NCI-H146 treated with DMSO at 0.1 percent for 48 hours (cell line): ENCODE data around the gene PGM3.

Experiments
- DNase-seq: peaks from one replicate; lab custom pipeline; 2025; ENCODE audit not compliant: unreplicated experiment; lab: John Stamatoyannopoulos, UW

PGM3 gene

GRCh38 chr6:83183082-83183828 lies 9.8 kb downstream of the PGM3 start:
- DNase-seq: no peak

DNA sequence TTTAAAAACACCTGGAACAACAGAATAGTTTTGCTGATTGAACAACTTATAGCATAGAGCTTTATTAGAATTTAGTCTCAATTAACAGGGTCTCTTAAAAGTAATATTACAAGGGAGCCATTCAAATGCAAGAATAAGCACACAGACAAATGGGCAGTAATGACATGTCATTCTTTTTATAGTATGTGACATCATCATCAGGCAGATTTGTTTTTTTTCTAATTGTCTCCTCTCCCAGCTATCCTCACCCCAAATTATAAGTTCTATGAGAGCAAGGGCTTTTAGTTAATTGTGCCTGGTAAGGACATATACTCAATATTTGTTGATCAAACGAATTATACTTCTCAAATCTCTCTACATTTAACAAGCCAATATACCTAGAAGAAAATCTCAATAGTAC lies 11.0 kb downstream of the PGM3 start:
- DNase-seq: no peak

GRCh38 chr6:83180426-83180950 lies 12.6 kb downstream of the PGM3 start:
- no peak for DNase-seq

DNA sequence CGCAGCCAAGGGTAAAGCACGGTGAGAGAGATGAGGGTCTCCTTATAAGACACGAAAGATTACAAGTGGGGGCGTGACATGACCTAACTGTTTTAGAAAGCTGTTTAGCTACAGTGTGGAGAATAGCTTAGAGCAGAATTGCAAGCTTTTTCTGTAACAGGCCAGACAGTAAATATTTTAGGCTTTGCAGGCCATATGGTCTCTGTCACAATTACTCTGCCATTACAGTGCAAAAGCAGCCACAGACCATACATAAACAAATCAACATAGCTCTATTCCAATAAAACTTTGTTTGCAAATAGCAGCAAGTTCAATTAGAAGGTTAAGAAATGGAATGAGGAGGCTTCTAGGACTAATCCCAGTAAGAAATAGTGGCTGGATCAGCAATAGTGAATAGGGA lies 16.8 kb downstream of the PGM3 start:
- DNase-seq: no peak

GRCh38 chr6:83169511-83169910 lies 23.6 kb downstream of the PGM3 start:
- DNase-seq: no peak

DNA sequence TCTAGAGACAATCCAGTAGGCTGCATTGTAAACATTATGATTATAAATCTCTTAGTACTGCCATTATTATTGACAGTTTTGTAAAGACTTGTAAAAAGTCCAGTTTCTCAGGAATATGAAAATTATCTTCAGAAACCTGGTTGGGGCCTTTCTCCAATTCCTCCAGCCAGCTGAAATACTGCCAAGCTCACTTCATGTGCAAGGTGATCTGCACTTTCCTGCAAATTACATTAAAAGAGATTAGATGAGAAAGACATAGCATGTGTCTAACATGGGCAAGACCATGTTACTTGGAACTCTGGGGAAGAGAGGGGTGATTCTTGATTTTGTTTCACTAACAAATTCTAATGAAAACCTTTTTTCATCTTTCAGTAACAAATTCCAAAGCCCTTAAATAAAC lies 24.0 kb downstream of the PGM3 start:
- no peak for DNase-seq

DNA sequence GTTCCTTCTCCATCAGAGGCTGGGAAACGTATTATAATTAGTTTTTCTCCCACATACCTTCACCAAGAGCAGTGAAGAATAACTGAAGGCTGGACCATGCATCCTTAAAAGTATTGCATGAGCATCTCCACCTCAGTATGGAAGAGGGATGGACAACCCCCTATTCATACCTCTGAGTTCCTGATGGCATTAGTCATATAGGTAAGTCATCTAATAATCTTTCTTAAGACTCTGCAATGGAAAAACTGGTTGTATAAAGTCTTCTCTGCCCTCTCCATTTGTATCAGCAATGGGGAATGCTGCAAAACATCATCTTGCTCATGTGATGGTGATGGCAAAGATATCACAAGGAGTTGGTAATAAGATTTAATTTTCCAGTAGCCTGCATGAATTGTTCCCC lies 24.5 kb downstream of the PGM3 start:
- no peak for DNase-seq

DNA sequence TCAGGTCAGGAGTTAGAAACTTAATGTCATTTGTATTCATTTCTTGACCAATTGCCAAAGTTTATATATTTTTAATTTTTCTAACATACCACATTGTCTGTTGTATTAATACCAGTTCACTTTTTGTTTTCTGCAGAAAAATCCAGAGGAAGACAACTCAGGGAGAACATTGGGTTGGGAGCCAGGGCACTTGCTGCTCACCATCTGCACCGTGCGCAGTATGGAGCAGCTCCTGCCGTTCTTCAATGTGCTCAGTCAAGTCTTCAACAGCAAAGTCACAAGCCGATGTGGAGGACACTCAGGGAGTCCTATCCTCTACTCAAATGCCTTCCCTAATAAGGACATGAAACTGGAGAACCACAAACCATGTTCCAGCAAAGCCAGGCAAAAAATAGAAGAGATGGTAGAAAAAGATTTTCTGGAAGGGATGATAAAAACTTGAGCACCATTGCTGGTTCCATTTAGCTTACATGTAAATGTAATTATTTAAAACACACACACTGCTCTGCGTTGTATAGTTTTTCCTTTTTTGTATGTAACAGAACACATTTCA lies 25.3 kb downstream of the PGM3 start:
- no peak for DNase-seq

DNA sequence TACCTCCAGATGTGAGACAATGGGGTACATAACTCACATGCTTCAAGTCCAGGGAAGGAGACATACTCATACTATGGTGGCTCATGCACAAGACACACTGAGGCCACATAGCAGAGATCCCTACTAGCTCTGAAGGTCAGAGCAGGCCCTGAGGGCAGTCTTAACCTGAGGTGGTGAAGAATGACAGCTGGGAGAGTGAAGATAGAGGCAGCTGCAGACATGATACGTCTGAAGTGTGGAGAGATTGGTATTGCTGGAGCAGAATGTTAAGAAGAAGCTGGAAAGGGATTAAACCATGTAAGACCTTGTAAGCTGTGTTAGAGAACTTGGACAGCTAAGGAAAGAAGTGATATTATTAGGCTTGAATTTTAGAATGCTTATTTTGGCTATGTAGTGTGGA lies 32.9 kb downstream of the PGM3 start:
- no peak for DNase-seq

DNA sequence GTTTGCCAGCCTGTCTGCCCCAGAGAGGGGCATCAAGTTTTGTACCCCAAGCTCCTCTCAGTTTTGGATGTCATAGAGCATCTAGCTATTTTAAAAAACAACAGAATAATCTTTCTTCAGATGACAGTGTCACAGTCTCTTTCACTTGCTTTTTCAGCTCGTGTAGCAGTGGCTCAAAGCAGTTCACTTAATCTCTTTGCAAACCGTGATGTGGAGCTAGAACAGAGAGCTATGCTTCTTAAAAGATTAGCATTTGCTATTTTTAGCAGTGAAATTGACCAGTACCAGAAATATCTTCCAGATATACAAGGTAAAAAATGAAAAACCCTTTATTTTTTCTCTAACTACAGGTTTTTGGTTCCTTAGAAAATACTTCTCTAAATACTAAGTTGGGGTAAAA lies 37.3 kb downstream of the PGM3 start:
- no peak for DNase-seq

DNA sequence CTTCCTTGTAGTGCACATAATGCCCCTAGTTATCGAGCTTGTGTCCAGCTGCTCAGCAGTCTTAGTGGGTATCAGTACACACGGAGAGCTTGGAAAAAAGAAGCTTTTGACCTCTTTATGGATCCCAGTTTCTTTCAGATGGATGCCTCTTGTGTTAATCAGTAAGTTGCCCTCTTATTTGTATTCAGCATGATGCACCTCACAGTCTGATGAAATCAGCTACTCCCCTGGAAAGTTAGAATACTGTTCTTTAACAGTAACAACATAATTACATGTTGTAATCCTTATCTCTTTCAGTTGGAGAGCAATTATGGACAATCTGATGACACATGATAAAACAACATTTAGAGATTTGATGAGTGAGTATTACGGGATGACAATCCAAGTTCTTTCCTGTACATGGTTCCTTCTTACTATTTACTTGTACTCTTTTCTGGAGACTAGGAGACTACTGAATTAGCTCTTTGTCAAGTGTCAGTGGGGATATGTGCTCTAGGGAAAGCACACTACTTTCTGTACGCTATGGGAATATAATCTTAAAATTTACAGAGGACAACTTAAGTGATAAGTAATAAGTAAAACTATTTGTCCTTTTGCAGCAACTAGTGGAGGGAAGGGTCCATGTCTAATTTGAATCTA lies 39.1 kb downstream of the PGM3 start:
- peak; percentile 18 for DNase-seq

DNA sequence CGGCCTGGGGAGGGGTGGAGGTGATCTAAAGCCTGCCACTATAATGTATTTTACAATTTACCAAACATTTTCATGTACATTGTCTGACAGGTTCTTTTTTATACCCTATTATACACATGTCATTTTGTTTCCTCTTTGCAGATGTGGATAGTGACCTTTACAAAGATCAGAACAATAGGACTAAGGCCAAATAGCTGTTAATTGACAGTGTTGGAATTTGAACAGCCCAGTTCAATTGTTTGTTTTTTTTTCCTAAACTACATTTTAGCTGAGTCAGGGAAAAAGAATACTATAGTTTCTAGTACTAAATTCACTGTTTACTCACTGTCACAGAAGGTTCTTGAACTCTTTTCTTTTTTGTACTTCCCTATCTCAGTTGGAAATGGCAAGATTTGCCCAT lies 40.2 kb downstream of the PGM3 start:
- no peak for DNase-seq

GRCh38 chr6:83151114-83151513 lies 42.0 kb downstream of the PGM3 start:
- DNase-seq: no peak

DNA sequence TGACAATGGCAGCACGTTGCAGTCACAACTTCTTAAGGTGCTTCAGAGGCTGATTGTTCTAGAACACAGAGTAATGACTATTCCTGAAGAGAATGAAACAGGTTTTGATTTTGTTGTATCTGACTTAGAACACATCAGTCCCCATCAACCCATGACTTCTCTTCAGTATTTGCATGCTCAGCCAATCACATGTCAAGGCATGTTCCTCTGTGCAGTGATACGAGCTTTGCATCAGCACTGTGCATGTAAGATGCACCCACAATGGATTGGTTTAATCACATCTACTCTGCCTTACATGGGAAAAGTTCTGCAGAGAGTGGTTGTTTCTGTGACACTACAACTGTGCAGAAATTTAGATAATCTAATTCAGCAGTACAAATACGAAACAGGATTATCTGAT lies 54.3 kb downstream of the PGM3 start:
- DNase-seq: no peak

DNA sequence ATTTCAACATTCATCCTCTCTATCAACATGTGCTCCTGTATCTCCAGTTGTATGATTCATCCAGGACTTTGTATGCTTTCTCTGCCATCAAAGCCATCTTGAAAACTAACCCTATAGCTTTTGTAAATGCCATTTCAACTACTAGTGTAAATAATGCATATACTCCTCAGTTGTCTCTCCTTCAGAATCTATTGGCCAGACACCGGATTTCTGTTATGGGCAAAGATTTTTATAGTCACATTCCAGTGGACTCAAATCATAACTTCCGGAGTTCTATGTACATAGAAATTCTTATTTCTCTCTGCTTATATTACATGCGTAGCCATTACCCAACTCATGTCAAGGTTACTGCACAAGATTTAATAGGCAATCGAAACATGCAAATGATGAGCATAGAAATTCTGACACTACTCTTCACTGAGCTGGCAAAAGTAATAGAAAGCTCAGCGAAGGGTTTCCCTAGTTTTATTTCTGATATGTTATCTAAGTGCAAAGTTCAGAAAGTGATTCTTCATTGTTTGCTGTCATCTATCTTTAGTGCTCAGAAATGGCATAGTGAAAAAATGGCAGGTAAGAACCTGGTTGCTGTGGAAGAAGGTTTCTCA lies 54.8 kb downstream of the PGM3 start:
- no peak for DNase-seq

- DNase-seq: no peak
Measured at GRCh38 chr6:83132121-83132520, 60.9 kb downstream of the PGM3 start.

- no peak for DNase-seq
Measured at GRCh38 chr6:83127976-83128375, 65.1 kb downstream of the PGM3 start.

- no peak for DNase-seq
Measured at GRCh38 chr6:83127258-83127657, 65.8 kb downstream of the PGM3 start.

DNA sequence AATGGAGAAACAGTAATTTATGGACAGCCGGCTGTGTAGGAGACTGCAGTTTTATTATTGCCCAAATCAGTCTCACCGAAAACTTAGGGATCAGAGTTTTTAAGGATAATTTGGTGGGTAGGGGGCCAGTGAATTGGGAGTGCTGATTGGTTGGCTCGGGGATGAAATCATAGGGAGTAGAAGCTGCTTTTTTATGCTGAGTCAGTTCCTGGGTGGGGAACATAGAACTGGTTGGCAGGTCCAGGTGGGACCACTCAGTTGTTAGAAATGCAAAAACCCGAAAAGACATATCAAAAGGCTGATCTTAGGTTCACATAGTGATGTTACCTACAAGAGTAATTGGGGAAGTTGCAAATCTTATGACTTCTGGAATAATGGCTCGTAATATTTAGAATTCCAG lies 66.3 kb downstream of the PGM3 start:
- no peak for DNase-seq

DNA sequence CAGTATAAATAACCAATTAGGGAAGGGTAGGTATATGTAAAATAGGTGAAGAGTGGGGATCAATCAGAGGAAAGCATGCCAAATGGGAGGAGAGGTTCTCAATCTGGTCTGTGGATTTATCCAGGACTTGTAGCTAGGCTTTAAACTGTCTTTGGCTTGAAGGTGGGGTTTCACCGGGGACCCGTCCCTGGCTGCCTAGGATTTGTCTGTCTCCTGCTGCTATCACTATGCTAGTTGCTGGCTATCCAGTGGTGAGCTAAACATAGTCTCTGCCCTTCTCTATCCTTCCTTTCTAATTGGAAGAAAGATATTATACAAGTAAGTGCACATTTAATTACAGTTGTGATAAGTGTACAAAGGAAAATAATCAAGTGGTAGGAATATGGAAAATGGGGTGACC lies 66.8 kb downstream of the PGM3 start:
- no peak for DNase-seq

- DNase-seq: no peak
Measured at GRCh38 chr6:83125425-83125824, 67.6 kb downstream of the PGM3 start.

GRCh38 chr6:83124553-83124952 lies 68.5 kb downstream of the PGM3 start:
- DNase-seq: no peak
